Coronary artery (tissue), 2 donors: ENCODE results near the gene FANCI.

Source experiments
- DNase-seq: peaks from one replicate; pipeline ENCODE4 v3.0.0-alpha.2; 2017; ENCODE audit warnings: low spot score
- H3K27ac ChIP-seq, 2 donors: fragments of 200-600 bp; sonication (generic); one replicate each; pipeline ENCODE4 v1.5.1; 2016 to 2019
- H3K4me3 ChIP-seq: fragments of 200-600 bp; sonication (generic); 2 replicates; pipeline ENCODE4 v1.5.1; 2016; ENCODE audit warnings: mild to moderate bottlenecking, moderate library complexity
- TF ChIP-seq, protein P1 (sequence below): fragments of 200-600 bp; sonication (generic); IDR thresholded peaks from one replicate; pipeline ENCODE4 v1.5.1; 2019; ENCODE audit warnings: antibody characterized with exemption

FANCI gene

DNA sequence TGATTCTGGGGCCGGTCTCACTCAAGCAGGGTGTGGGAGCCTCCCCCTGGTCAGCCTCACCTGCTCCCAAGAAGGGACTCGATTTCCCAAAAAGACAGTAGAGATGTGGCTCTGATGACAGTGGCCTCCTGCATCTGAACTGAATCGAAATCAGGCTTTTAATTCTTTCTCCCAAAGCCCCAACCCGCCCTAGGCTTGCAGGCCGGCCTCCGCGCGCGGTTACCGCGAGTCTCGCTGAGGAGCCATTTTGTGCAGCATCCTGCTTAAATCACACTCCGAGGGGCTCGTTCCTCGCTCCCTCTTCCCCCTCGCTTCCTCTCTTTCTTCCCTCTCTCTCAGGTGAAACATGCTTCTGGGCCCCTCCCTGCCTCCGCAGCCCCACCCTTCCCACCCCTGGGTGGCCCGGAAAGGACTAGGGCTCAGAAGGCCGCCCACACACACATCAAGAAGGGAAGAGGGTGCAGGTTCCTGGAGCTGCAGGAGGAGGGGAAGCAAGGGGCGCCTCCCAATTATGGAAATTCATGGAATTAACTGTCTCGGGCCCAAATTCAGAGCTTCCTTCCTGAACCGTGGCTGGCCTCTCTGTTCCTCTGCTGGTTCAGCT is 121.8 kb downstream of the FANCI start:
- no peak overlapping the region for H3K27ac ChIP-seq
- DNase-seq, result no peak
- H3K4me3 ChIP-seq, result no peak overlapping the region
- TF ChIP-seq, protein P1, sequence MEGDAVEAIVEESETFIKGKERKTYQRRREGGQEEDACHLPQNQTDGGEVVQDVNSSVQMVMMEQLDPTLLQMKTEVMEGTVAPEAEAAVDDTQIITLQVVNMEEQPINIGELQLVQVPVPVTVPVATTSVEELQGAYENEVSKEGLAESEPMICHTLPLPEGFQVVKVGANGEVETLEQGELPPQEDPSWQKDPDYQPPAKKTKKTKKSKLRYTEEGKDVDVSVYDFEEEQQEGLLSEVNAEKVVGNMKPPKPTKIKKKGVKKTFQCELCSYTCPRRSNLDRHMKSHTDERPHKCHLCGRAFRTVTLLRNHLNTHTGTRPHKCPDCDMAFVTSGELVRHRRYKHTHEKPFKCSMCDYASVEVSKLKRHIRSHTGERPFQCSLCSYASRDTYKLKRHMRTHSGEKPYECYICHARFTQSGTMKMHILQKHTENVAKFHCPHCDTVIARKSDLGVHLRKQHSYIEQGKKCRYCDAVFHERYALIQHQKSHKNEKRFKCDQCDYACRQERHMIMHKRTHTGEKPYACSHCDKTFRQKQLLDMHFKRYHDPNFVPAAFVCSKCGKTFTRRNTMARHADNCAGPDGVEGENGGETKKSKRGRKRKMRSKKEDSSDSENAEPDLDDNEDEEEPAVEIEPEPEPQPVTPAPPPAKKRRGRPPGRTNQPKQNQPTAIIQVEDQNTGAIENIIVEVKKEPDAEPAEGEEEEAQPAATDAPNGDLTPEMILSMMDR, result no peak
